Astrocyte of the spinal cord (primary cell): ENCODE data around the gene RNF31.

Experiments
- DNase-seq: peaks from one replicate; pipeline ENCODE4 v3.0.0; 2011; ENCODE audit warnings: low read depth, low spot score
- H3K4me3 ChIP-seq: 2 replicates; pipeline ENCODE4 v1.5.1; 2011; ENCODE audit warnings: low read depth, mild to moderate bottlenecking, low read length, moderate library complexity
- CTCF ChIP-seq: IDR thresholded peaks from 2 replicates; pipeline ENCODE4 v1.5.1; 2012; ENCODE audit warnings: low read depth, mild to moderate bottlenecking, low read length, inconsistent platforms
- in situ Hi-C: cut with HindIII; loops from 2 replicates; pipeline ENCODE4 v1.10.0; 2017; ENCODE audit warnings: low sequenced_read_pairs

RNF31 gene

GRCh38 chr14:24147761-24148428 lies 597 bp downstream of the RNF31 start:
- H3K4me3 ChIP-seq, result peak overlapping the region; percentile 89
- DNase-seq, result no peak
- no peak for TF ChIP-seq CTCF
- in situ Hi-C loops, result no loop called here

- no peak for TF ChIP-seq CTCF
- DNase-seq, result no peak
- in situ Hi-C loops, result no loop called here
- no peak overlapping the region for H3K4me3 ChIP-seq
Measured at GRCh38 chr14:24149302-24149969, 2.1 kb downstream of the RNF31 start.

- no peak overlapping the region for H3K4me3 ChIP-seq
- TF ChIP-seq CTCF, result no peak
- in situ Hi-C loops, result no loop called here
- no peak for DNase-seq
Measured at GRCh38 chr14:24150061-24150460, 2.8 kb downstream of the RNF31 start.

- TF ChIP-seq CTCF, result no peak
- H3K4me3 ChIP-seq, result no peak overlapping the region
- in situ Hi-C loops, result no loop called here
- no peak for DNase-seq
Measured at GRCh38 chr14:24150567-24150966, 3.3 kb downstream of the RNF31 start.

GRCh38 chr14:24150993-24151392 lies 3.7 kb downstream of the RNF31 start:
- H3K4me3 ChIP-seq, result no peak overlapping the region
- DNase-seq, result no peak
- TF ChIP-seq CTCF, result no peak
- in situ Hi-C loops, result no loop called here

GRCh38 chr14:24151404-24152080 lies 4.2 kb downstream of the RNF31 start:
- in situ Hi-C loops, result no loop called here
- no peak for TF ChIP-seq CTCF
- DNase-seq, result no peak
- H3K4me3 ChIP-seq, result no peak overlapping the region
